SK-N-SH (cell line): ENCODE data around the gene PMIS2. TPM values are rescaled to one million over a fixed set of nuclear protein-coding genes. Genes with fewer than 3 reads are reported as not detected.

Experiments used
- CTCF ChIA-PET: fragments of 300-600, 350-600 bp; formaldehyde crosslinking; extraction: SDS; loops from one replicate; lab custom pipeline; 2021; lab: Yijun Ruan, JAX
- POLR2A ChIA-PET: fragments of 350-600 bp; sonication (Branson Sonifier 250); formaldehyde crosslinking; extraction: SDS; loops from one replicate; lab custom pipeline; 2020; ENCODE audit warnings: antibody characterized with exemption, inconsistent platforms; lab: Yijun Ruan, JAX
- DNase-seq: peaks from one replicate; pipeline ENCODE4 v3.0.0; 2012
- H2AFZ ChIP-seq: fragments of 200-600 bp; sonication (generic); 2 replicates; pipeline ENCODE4 v1.8.1; 2016; ENCODE audit warnings: antibody characterized with exemption, mild to moderate bottlenecking, low read depth
- H3F3A ChIP-seq: fragments of 200-600 bp; sonication (generic); replicated peaks from 2 replicates; pipeline ENCODE3; 2016; ENCODE audit warnings: antibody characterized with exemption, mild to moderate bottlenecking; ENCODE audit not compliant: insufficient read depth
- H3K27ac ChIP-seq, 2 experiments: fragments of 200-500 bp in 1 of 2; fragments of 200-600 bp in 1 of 2; sonication (Bioruptor generic) in 1 of 2; sonication (generic), shearing (Covaris generic) in 1 of 2; 2 replicates each; pipeline versions ENCODE4 v1.5.1 to v1.6.1; 2014 to 2016; ENCODE audit warnings: low read depth in 2 of 2, inconsistent platforms in 1 of 2, low read length in 1 of 2, mild to moderate bottlenecking in 1 of 2, mixed read lengths in 1 of 2
- H3K27me3 ChIP-seq: fragments of 200-600 bp; sonication (generic), shearing (Covaris generic); 2 replicates; pipeline ENCODE4 v1.6.1; 2016; ENCODE audit warnings: mixed run types; ENCODE audit not compliant: insufficient read depth
- H3K36me3 ChIP-seq, 2 experiments: fragments of 200-500 bp in 1 of 2; fragments of 200-600 bp in 1 of 2; sonication (Bioruptor generic) in 1 of 2; sonication (generic) in 1 of 2; replicated peaks in 1 of 2; 2 replicates each; pipeline versions ENCODE3 to v1.5.1; 2014 to 2016; ENCODE audit warnings: low read length in 1 of 2, mild to moderate bottlenecking in 1 of 2; ENCODE audit not compliant: insufficient read depth in 2 of 2, control insufficient read depth in 1 of 2
- H3K4me1 ChIP-seq, 2 experiments: fragments of 200-500 bp in 1 of 2; fragments of 200-600 bp in 1 of 2; sonication (Bioruptor generic) in 1 of 2; sonication (generic), shearing (Covaris generic) in 1 of 2; 2 replicates each; pipeline versions ENCODE4 v1.5.1 to v1.6.1; 2014 to 2016; ENCODE audit warnings: low read depth in 1 of 2, low read length in 1 of 2, mixed run types in 1 of 2; ENCODE audit not compliant: insufficient read depth in 2 of 2, control insufficient read depth in 1 of 2
- H3K4me2 ChIP-seq: fragments of 200-600 bp; sonication (generic), shearing (Covaris generic); 2 replicates; pipeline ENCODE4 v1.6.1; 2017; ENCODE audit warnings: mixed run types
- H3K4me3 ChIP-seq, 2 experiments: fragments of 200-500 bp in 1 of 2; fragments of 200-600 bp in 1 of 2; sonication (Bioruptor generic) in 1 of 2; sonication (generic), shearing (Covaris generic) in 1 of 2; 2 replicates each; pipeline versions ENCODE4 v1.5.1 to v1.8.1; 2014 to 2016; ENCODE audit warnings: low read depth in 2 of 2, inconsistent platforms in 1 of 2, low read length in 1 of 2, mild to moderate bottlenecking in 1 of 2, mixed read lengths in 1 of 2, moderate library complexity in 1 of 2
- H3K79me2 ChIP-seq: fragments of 200-600 bp; sonication (generic); 2 replicates; pipeline ENCODE4 v1.8.1; 2017; ENCODE audit warnings: mild to moderate bottlenecking; ENCODE audit not compliant: insufficient read depth
- H3K9ac ChIP-seq: fragments of 200-600 bp; sonication (generic); 2 replicates; pipeline ENCODE4 v1.6.1; 2017; ENCODE audit warnings: mixed run types
- H3K9me2 ChIP-seq: fragments of 200-600 bp; sonication (generic); 2 replicates; pipeline ENCODE4 v1.6.1; 2017; ENCODE audit warnings: mixed run types
- H3K9me3 ChIP-seq: fragments of 200-600 bp; sonication (generic); 2 replicates; pipeline ENCODE4 v1.6.1; 2017; ENCODE audit warnings: mixed run types, mild to moderate bottlenecking, moderate library complexity
- H4K20me1 ChIP-seq: fragments of 200-600 bp; sonication (generic); 2 replicates; pipeline ENCODE4 v1.6.1; 2017; ENCODE audit warnings: mild to moderate bottlenecking, mixed run types; ENCODE audit not compliant: insufficient read depth
- CHD2 ChIP-seq: fragments of 150-350 bp; IDR thresholded peaks from 2 replicates; pipeline ENCODE4 v1.6.1; 2018; ENCODE audit warnings: low read length; ENCODE audit not compliant: partially characterized antibody
- ELF1 ChIP-seq: IDR thresholded peaks from 2 replicates; pipeline ENCODE4 v1.4.0; 2012
- EP300 ChIP-seq, 2 experiments: IDR thresholded peaks; 2 replicates each; pipeline versions ENCODE4 v1.4.0 to v1.6.1; 2012; ENCODE audit warnings: borderline replicate concordance in 1 of 2, low read depth in 1 of 2, low read length in 1 of 2
- GABPA ChIP-seq: IDR thresholded peaks from 2 replicates; pipeline ENCODE4 v1.4.0; 2012; ENCODE audit warnings: low read depth, mild to moderate bottlenecking
- GATA2 ChIP-seq: sonication (generic); formaldehyde crosslinking; IDR thresholded peaks from 2 replicates; pipeline ENCODE4 v1.5.0; 2020; ENCODE audit warnings: mild to moderate bottlenecking, missing genetic modification reagents
- MEF2A ChIP-seq: IDR thresholded peaks from 2 replicates; pipeline ENCODE4 v1.4.0; 2012; ENCODE audit warnings: low read depth, borderline replicate concordance
- MXI1 ChIP-seq: IDR thresholded peaks from 2 replicates; pipeline ENCODE4 v1.6.1; 2012; ENCODE audit warnings: mild to moderate bottlenecking, low read depth, low read length, improper control_type of control experiment
- NRF1 ChIP-seq: IDR thresholded peaks from 2 replicates; pipeline ENCODE4 v1.6.1; 2012; ENCODE audit warnings: low read depth, mild to moderate bottlenecking, low read length
- POLR2AphosphoS5 ChIP-seq: IDR thresholded peaks from 2 replicates; pipeline ENCODE4 v1.6.1; 2012; ENCODE audit warnings: low read depth, low read length
- RAD21 ChIP-seq: IDR thresholded peaks from 2 replicates; pipeline ENCODE4 v1.6.1; 2012; ENCODE audit warnings: mild to moderate bottlenecking, low read length
- RFX5 ChIP-seq: IDR thresholded peaks from 2 replicates; pipeline ENCODE4 v1.6.1; 2012; ENCODE audit warnings: mild to moderate bottlenecking, improper control_type of control experiment, low read length
- SMC3 ChIP-seq: IDR thresholded peaks from 2 replicates; pipeline ENCODE4 v1.6.1; 2012; ENCODE audit warnings: low read depth, low read length, improper control_type of control experiment
- TCF12 ChIP-seq: IDR thresholded peaks from 2 replicates; pipeline ENCODE4 v1.4.0; 2012
- WGBS: methylation state at CpG from one replicate; pipeline ENCODE4 v1.1.6; 2017; ENCODE audit warnings: low lambda C conversion rate; 5-methylcytosine and 5-hydroxymethylcytosine counted together
- polyA plus RNA-seq, 3 experiments: library from polyadenylated mRNA; depleted of rRNA; stranded (reverse); fragments of >200 nt; gene quantifications; 2 replicates each; pipeline ENCODE4 v1.2.3, GENCODE V29; 2012
- TF ChIP-seq, protein P1 (sequence below): IDR thresholded peaks from 2 replicates; pipeline ENCODE4 v1.6.1; 2012; ENCODE audit warnings: mild to moderate bottlenecking, low read depth, low read length, moderate library complexity
- TF ChIP-seq, protein P2 (sequence below): IDR thresholded peaks from 2 replicates; pipeline ENCODE4 v1.4.0; 2012; ENCODE audit warnings: low read depth
- TF ChIP-seq, protein P3 (sequence below): fragments of 150-350 bp; IDR thresholded peaks from 2 replicates; pipeline ENCODE4 v1.6.1; 2016; ENCODE audit warnings: mild to moderate bottlenecking, low read depth, low read length
- TF ChIP-seq, protein P4 (sequence below): IDR thresholded peaks from 2 replicates; pipeline ENCODE4; 2012
- TF ChIP-seq, protein P5 (sequence below): fragments of 150-350 bp; IDR thresholded peaks from 2 replicates; pipeline ENCODE4 v1.6.1; 2017; ENCODE audit warnings: antibody characterized with exemption, low read length, low read depth, borderline replicate concordance

The PMIS2 gene
- polyA plus RNA-seq, 1 of the 3 experiments (the other 2 are of a cell fraction), result not detected

DNA sequence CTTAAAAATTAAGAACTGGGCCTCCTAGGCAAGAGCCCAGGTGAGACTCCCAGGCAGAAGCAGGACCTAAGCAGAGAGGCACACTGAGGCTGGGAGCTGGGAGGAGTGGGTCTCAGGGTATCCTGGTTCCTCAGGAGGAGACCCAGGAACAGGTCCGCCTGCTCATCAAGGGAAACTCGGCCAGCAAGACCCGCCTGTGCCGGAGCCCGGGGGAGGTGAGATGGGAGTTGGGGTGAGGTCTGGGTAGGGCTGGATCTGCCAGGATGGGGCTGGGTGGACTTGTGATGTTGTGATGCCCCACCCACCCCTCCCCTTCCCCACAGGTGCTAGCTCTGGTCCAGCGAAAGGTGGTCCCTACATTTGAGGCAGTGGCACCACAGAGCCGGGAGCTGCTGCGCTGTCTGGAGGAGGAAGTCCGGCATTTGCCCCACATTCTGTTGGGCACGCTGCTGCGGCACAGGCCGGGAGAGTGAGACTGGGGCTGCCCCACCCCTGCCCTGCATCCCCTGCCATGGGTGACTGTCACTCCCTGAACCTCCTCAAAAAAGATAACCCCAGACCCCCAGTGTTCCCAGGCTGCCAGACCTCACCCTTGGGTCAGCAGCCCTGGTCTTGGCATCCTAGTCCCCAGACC is 33.4 kb downstream of the PMIS2 start:
- H3K27ac ChIP-seq, result no peak overlapping the region
- no peak overlapping the region for H3K9ac ChIP-seq
- no peaks in the 10 kb centered on the region for H3K4me1 ChIP-seq
- 97% methylated on average over 5 of the region's 12 CpGs for WGBS
- no peak overlapping the region for H2AFZ ChIP-seq
- H3K27me3 ChIP-seq, result no peaks in the 10 kb centered on the region
- TF ChIP-seq POLR2AphosphoS5 (no peak), RFX5 (no peak), ELF1 (no peak), RAD21 (no peak), NRF1 (no peak), GABPA (no peak), EP300 (IDR thresholded peaks at IDR 0.05; ENCODE audit: borderline replicate concordance in 1 of 2, low read depth in 1 of 2, low read length in 1 of 2) (no peak), MEF2A (no peak), MXI1 (no peak), GATA2 (CRISPR knock-in tag) (no peak), CHD2 (no peak), SMC3 (no peak), TCF12 (no peak)
- TF ChIP-seq, protein P1, sequence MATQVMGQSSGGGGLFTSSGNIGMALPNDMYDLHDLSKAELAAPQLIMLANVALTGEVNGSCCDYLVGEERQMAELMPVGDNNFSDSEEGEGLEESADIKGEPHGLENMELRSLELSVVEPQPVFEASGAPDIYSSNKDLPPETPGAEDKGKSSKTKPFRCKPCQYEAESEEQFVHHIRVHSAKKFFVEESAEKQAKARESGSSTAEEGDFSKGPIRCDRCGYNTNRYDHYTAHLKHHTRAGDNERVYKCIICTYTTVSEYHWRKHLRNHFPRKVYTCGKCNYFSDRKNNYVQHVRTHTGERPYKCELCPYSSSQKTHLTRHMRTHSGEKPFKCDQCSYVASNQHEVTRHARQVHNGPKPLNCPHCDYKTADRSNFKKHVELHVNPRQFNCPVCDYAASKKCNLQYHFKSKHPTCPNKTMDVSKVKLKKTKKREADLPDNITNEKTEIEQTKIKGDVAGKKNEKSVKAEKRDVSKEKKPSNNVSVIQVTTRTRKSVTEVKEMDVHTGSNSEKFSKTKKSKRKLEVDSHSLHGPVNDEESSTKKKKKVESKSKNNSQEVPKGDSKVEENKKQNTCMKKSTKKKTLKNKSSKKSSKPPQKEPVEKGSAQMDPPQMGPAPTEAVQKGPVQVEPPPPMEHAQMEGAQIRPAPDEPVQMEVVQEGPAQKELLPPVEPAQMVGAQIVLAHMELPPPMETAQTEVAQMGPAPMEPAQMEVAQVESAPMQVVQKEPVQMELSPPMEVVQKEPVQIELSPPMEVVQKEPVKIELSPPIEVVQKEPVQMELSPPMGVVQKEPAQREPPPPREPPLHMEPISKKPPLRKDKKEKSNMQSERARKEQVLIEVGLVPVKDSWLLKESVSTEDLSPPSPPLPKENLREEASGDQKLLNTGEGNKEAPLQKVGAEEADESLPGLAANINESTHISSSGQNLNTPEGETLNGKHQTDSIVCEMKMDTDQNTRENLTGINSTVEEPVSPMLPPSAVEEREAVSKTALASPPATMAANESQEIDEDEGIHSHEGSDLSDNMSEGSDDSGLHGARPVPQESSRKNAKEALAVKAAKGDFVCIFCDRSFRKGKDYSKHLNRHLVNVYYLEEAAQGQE, result no peak
- TF ChIP-seq, protein P2, sequence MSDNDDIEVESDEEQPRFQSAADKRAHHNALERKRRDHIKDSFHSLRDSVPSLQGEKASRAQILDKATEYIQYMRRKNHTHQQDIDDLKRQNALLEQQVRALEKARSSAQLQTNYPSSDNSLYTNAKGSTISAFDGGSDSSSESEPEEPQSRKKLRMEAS, result no peak
- TF ChIP-seq, protein P3, sequence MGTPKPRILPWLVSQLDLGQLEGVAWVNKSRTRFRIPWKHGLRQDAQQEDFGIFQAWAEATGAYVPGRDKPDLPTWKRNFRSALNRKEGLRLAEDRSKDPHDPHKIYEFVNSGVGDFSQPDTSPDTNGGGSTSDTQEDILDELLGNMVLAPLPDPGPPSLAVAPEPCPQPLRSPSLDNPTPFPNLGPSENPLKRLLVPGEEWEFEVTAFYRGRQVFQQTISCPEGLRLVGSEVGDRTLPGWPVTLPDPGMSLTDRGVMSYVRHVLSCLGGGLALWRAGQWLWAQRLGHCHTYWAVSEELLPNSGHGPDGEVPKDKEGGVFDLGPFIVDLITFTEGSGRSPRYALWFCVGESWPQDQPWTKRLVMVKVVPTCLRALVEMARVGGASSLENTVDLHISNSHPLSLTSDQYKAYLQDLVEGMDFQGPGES, result no peak
- TF ChIP-seq, protein P4, sequence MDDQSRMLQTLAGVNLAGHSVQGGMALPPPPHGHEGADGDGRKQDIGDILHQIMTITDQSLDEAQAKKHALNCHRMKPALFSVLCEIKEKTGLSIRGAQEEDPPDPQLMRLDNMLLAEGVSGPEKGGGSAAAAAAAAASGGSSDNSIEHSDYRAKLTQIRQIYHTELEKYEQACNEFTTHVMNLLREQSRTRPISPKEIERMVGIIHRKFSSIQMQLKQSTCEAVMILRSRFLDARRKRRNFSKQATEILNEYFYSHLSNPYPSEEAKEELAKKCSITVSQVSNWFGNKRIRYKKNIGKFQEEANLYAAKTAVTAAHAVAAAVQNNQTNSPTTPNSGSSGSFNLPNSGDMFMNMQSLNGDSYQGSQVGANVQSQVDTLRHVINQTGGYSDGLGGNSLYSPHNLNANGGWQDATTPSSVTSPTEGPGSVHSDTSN, result no peak
- TF ChIP-seq, protein P5, sequence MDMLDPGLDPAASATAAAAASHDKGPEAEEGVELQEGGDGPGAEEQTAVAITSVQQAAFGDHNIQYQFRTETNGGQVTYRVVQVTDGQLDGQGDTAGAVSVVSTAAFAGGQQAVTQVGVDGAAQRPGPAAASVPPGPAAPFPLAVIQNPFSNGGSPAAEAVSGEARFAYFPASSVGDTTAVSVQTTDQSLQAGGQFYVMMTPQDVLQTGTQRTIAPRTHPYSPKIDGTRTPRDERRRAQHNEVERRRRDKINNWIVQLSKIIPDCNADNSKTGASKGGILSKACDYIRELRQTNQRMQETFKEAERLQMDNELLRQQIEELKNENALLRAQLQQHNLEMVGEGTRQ, result no peak
- no peak for DNase-seq
- ChIA-PET CTCF (interaction anchor here (1.3 kb wide), 1 partner anchor 18 kb away, joined by 3 read pairs; no protein-coding TSS in a partner anchor), POLR2A (no interaction called here)
- H3K4me2 ChIP-seq, result no peak overlapping the region
- no peaks in the 10 kb centered on the region for H3K79me2 ChIP-seq
- H3K9me3 ChIP-seq, result no peaks in the 10 kb centered on the region
- no peaks in the 10 kb centered on the region for H3F3A ChIP-seq
- H3K36me3 ChIP-seq, result peaks cover 0 to 5% of the 10 kb centered on the region in 2 experiments
- H3K9me2 ChIP-seq, result no peaks in the 10 kb centered on the region
- no peaks in the 10 kb centered on the region for H4K20me1 ChIP-seq
- H3K4me3 ChIP-seq, result no peak overlapping the region
